GM19438 (cell line): ENCODE results near the gene CADM1.

Experiments used
- ATAC-seq: cut with Tn5 transposase; IDR thresholded peaks from one replicate; pipeline ENCODE4 v1.9.1; 2021; ENCODE audit warnings: low read depth; ENCODE audit not compliant: unreplicated experiment

Gene CADM1

DNA sequence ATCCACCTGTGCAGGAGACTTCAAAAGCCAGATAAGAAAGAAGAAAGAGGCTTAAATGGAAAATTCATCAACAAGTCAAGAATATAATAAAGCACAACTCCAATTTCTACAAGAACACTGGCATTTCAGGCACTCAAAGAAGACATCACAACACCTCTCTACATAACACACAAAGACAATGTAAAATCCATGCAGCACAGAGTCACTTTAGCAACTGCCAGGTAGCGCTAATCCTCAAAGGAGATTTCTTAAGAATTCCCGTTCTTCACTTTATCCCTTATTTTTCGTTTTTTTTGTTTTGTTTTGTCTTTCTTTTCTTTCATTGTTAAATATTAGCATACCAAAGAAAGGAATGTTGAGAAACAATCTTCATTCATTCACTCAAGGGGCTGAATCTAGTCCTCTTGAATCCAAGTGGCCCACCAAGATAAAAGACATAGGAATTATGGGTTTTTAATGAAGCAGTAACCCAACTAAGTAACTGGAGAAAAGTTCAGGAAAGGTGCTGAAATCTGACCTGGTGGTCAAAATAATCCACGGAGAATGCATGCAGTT, 95.0 kb downstream of the CADM1 start:
- ATAC-seq = no peak

DNA sequence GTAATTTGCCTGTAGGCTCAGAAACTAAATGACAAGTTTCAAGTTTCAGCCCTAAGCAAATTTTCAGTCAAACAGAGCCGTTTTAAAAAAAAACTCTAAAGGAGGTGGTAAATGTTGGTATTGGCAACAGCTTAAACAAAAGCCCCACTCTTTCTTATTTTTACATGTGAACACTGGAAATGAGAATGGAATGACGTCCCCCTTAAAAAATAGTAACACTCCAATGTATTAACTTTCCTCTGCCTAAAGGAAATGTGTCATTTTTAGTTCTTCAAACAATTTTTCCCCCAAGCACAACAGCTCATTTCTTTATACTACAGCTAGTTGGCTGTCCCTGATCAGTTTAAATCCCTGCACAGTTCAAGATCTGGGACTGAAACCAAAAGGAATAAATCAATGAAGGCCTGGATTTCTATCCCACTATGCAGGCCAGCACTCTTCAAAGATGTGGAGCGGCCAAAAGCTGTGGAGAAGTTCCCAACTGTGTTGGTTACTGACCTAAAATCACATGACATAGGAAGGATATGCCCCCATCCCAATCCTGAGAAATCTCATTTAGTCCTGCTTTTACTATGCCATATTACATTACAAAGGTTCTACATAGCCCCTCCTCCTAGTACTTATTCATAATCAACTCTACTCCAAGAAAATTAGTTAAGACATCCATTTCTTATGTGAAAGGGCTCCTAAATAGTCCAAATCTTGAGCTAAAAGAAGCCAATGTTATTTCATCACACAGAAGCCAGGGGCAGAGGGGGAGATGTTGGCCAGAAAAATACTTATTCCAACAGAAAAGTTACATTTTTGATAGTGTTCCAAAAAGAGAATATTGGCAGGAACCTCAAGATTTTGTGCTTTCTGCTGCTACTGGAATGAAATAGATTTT, 95.9 kb downstream of the CADM1 start:
- ATAC-seq = no peak

DNA sequence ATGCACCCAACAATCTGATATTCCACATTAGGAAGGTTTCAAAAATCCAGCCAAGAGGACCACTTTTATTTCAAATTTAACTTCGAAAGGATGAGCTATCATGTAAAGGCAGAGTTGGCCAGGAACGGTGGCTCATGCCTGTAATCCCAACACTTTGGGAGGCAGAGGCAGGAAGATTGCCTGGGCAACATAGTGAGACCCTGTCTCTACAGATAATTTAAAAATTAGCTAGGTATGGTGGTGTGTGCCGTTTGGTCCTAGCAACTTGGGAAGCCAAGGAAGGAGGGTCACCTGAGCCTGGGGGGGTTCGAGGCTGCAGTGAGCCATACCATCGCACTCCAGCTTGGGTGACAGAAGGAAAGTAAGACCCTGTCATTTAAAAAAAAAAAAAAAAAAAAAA, 96.7 kb downstream of the CADM1 start:
- no peak for ATAC-seq

DNA sequence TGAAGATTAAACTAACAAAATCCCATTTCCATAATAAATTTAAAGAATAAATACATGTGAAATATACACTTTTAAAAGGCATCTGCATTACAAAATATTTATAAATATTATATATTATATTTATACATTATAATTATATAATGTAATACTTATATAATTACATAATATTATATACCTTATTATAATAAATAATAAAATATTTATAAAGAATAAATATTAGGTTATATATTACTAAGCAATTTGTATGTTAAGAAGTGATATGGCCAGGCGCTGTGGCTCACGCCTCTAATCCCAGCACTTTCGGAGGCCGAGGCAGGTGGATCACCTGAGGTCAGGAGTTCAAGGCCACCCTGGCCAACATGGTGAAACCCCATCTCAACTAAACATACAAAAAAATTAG, 97.8 kb downstream of the CADM1 start:
- no peak for ATAC-seq

- no peak for ATAC-seq
These were observed 105.7 kb downstream of the CADM1 start for GRCh38 chr11:115398333-115399080.

DNA sequence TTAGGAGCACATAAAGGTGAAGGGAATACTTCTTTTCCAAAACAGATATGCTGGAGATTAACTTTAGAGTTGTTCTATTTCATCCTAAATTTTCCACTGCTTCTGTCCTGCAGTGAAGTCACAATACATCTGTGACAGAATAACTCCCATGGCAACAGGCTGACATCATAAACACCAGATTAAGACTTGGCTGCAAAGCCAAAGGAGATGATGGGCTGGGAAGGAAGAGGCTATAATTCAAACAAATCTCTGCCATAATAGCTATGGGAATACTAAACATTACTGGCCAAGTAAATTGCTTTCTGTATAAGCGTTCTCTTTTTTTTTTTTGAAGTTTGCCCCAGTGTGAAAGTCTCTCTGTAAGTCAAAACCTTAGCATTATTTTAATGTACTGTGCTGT, 107.7 kb downstream of the CADM1 start:
- no peak for ATAC-seq

DNA sequence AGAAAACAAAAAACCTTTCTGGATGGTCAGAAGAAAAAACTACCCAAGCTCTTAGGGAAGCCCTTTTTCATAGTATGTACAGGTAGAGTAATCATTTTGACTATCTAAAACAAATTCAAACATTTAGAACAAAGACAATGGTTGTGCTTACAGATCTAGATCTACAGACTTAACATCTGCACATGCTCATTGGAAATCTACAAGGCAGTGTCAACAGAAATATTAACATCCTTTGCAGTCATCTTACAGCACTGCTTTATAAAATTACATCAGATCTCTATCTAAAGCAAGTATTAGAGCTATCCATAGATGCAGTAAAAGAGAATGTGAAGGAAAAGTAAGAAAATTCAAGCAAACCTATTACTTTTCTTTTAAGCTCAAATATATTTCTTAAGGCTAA, 110.3 kb downstream of the CADM1 start:
- no peak for ATAC-seq

DNA sequence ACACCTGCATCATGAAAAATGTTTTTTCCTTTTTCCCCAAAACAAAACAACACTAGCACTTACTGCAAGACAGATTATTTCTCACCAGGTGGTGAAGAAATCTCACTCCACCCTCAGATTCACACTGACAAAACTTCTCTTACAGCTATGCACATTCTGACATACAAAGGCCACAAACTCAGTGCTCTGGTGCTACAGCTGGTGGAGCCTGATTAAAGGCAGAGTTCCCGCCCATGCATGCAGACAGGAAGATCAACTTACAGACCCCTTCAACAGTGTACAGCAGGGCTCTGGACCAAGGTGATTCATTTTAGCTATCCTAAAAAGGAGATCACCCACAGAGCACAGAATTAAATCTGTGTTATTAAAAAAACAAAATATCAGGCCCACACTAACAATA, 112.6 kb downstream of the CADM1 start:
- no peak for ATAC-seq

GRCh38 chr11:115391160-115391559, 113.1 kb downstream of the CADM1 start:
- ATAC-seq = no peak

- ATAC-seq = no peak
These were observed 113.8 kb downstream of the CADM1 start for GRCh38 chr11:115390441-115390840.

DNA sequence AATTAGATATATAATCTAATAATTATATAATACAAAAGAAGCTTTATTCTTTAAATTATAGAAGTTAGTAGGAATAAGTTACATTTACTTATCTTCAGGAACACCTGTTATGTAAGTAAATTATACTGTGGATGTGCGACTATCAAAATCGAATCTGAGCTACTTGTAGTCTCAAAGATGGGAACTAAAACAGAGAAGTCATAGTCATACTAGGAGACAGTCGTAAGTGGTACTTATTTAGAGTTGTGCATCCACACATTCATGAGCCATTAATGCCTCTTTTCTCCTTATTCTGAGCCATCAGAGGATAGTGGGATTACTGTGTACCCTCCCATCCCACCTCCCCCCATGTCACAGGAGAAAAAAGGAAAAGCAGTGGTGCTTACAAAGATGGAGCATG, 114.4 kb downstream of the CADM1 start:
- ATAC-seq = no peak

GRCh38 chr11:115385226-115385625, 119.0 kb downstream of the CADM1 start:
- no peak for ATAC-seq

DNA sequence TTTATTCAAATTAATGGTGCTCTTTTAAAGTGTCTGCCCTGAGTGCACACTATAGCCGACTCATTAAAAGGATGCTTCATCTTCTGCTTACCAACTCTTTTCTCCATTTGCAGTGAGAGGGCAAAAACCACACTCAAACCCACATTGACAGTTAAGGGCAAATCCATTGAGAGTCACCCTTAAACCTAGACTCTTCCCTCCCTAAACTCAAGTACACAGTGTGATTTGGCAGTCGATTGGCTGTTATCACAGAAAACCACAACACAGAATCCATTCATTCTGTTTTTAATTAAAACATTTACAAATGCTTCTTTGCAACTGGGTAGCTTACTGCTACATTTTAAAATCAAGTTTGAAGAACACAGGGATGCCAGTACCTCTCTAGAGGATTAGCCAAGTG, 120.0 kb downstream of the CADM1 start:
- ATAC-seq = no peak

GRCh38 chr11:115383431-115383830, 120.8 kb downstream of the CADM1 start:
- ATAC-seq = no peak

- ATAC-seq = no peak
These were observed 124.7 kb downstream of the CADM1 start for GRCh38 chr11:115379528-115379927.

DNA sequence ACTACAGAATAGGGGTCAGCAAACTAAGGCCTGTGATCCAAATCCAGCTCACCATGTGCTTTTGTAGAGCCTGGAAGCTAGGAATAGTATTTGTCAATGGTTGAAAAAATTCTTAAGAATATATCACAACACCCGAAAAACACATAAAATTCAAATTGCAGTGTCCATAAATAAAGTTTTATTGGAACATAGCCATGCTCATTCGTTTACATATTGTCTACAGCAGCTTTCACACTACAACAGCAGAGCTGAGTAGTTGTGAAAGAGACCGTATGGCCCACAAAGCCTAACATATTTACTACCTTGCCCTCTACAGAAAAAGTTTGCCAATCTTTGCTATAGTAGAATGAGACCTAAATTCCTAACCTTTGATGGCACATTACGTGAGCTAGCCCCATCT, 125.7 kb downstream of the CADM1 start:
- no peak for ATAC-seq

- no peak for ATAC-seq
These were observed 126.3 kb downstream of the CADM1 start for GRCh38 chr11:115377882-115378296.

DNA sequence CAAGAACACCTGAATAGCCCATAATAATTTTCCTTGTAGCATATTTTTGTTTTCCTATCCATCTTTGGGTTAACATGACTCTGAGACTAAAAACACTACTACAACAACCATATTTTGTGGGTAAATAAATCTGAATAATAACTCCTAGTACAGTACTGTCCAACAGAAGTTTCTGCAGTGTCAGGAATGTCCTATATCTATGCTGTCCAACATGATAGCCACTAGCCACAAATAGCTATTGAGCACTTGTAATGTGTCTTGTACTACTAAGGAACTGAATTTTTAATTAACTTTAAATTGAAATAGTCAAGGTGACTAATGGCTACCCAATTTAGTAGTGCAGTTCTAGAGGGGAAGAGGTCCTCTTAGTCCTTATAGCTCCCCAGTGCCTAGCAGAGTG, 135.6 kb downstream of the CADM1 start:
- ATAC-seq = no peak

DNA sequence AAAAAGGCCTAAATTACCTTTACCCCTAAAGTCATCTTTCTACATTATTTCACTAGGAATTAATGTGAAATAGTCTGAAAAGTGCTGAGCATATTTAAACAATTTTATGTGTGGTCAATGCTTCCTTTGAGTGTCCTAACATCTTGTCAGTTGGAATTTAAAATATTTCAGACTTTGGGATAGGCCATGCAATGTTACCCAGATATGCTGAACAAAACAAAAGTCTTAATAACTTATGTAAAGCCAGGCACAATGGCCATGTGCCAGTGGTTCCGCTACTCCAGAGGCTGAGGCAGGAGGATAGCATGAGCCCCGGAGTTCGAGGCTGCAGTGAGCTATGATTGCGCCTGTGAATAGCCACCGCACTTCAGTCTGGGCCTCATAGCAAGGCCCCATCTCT, 137.4 kb downstream of the CADM1 start:
- ATAC-seq = no peak

- ATAC-seq = no peak
These were observed 138.3 kb downstream of the CADM1 start for GRCh38 chr11:115365907-115366306.

DNA sequence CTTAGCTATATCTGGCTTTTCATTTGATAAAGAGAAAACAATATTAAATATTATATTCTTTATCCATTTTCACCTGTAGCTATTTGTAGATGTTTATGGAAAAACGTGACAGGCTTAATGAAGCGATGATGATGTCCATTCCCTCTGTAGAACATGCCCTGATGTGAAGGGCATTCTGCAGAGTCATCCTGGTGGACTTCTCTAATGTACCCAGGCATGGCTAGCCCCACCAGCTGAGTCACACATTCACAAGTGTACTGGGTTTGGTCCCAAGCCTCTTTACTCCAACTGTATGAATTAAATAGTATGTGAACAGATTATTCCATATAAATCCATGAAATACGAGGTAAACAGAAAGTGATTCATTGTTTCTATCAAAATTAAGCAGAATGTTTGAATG, 139.3 kb downstream of the CADM1 start:
- ATAC-seq = no peak

- no peak for ATAC-seq
These were observed 140.3 kb downstream of the CADM1 start for GRCh38 chr11:115363921-115364320.
